ENCODE measurements around the gene DNPH1. TPM values are rescaled to one million over a fixed set of nuclear protein-coding genes. Genes with fewer than 3 reads are reported as not detected.
A peak's percentile ranks its signal among the peaks of the same experiment; 100 is the strongest.

DNPH1 gene
- polyA plus RNA-seq, 4 donors: 29.2 to 87.2 (median 46.4) TPM

- no peak for DNase-seq (ENCODE audit: low read depth in 4 of 4, low spot score in 3 of 4)
These were observed 43.8 kb downstream of the DNPH1 start for GRCh38 chr6:43185391-43185985.

DNA sequence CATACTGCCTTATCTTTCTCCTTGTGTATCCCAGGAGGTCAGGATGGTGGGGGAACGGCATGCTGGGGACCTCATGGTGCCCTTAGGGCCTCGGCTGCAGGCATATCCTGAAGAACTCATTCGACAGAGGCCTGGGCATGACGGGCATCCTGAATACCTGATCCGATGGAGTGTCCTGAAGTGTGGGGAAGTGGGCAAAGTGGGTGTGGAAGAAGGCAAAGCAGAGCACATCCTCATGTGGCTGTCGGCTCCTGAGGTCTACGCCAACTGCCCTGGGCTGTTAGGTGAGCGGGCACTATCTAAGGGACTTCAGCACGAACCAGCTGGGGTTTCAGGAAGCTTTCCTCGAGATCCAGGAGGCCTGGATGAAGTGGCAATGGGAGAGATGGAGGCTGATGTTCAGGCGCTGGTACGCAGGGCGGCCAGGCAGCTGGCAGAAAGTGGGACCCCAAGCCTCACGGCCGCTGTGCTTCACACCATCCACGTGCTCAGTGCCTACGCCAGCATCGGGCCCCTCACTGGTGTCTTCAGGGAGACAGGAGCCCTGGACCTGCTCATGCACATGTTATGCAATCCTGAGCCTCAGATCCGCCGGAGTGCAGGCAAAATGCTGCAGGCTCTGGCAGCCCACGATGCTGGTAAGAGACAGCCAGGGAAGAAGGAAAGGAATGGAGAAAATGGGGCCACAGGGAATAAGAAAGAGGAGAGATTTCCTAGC, 44.9 kb downstream of the DNPH1 start:
- DNase-seq (ENCODE audit: low read depth in 4 of 4, low spot score in 3 of 4): no peak

DNA sequence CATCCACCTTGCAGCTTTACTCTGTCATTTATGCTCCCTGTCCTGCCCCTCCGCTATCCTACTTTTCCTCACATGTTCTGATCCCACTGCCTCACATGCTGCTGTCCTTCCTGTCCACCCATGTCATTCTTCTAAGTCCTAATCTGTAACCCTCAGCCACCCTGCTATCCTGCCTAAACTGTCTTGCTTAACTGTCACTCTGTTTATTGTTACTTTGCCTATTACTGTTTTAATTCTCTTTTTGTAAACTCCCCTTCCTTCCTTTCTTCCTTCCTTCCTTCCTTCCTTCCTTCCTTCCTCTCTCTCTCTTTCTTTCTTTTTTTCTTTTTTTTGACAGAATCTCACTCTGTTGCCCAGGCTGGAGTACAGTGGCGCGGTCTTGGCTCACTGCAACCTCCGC, 45.8 kb downstream of the DNPH1 start:
- no peak for DNase-seq (ENCODE audit: low read depth in 4 of 4, low spot score in 3 of 4)

DNA sequence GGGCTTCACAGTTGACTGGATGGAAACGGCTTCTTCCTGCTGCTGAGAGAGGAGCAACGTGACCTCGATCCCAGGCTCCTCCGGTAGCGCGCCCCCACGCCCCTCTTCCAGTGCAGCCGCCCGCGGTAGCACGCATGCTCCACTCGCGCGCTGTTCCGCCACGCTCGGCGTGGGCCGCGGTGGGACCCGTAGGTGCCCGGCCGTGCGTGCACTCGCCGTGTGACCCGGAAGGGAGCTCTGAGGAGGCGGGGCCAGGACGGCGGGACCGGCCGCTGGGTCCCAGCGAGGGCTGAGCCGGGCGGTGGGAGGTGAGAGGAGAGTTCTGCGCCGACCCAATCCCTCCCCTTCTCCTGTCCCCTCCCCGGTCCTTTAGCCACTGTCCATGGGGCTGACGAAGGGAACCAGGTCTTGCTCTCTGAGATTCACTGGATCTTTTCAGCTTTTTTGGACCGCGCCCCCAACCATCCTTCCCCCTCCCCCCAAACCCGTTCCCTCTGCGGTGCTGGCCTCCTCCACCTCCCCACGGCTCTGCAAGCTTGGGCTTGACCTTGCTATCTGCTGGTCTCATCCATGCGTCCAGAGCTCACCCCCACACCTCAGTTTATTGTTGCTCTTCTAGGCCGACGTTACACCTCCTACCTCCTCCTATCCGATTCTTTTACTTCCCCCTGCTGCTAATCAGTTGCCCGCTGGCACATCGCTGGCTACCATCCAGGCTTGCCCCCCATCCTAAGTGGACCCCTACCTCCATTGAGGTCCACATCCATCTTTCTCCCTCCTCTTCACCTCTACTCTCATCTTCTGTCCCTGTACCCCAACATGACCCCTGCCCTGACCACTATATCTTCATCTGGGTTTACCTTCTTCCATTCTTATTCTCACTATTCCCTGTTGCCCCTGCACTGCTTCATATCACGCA, 47.1 kb downstream of the DNPH1 start, which contains the start of gene CUL9:
CUL9 (plus strand) TSS at position 255 of the 919 bp plus-strand sequence. CDS start 2,115 bp downstream, outside the sequence.
- DNase-seq (ENCODE audit: low read depth in 4 of 4, low spot score in 3 of 4): peak in 2 of 4 donors; percentile 52 to 55

- DNase-seq (ENCODE audit: low read depth in 4 of 4, low spot score in 3 of 4): peak in 1 of 4 donors; percentile 12
These were observed 47.7 kb downstream of the DNPH1 start for GRCh38 chr6:43181621-43181941.

DNA sequence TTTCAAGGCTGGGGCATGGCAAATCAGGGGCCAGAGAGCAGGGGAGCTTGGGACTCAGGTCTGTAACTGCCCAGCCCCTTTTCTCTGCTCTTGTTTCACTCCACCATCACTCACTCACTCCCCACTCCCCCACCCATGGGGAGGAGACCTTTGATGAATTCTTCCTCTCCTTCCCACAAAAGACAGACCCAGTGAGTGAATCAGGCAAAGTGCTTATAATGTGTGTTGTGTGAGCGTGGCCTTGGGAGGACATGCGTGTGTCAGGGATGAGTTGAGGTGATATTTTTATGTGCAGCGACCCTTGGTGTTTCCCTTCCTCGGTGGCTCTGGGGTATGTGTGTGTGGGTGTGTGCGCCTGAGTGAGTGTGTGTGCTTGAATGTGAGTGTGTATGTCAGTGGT, 48.3 kb downstream of the DNPH1 start:
- DNase-seq (ENCODE audit: low read depth in 4 of 4, low spot score in 3 of 4): peak in 1 of 4 donors; percentile 12

- DNase-seq (ENCODE audit: low read depth in 4 of 4, low spot score in 3 of 4): no peak
These were observed 49.2 kb downstream of the DNPH1 start for GRCh38 chr6:43180058-43180457.

DNA sequence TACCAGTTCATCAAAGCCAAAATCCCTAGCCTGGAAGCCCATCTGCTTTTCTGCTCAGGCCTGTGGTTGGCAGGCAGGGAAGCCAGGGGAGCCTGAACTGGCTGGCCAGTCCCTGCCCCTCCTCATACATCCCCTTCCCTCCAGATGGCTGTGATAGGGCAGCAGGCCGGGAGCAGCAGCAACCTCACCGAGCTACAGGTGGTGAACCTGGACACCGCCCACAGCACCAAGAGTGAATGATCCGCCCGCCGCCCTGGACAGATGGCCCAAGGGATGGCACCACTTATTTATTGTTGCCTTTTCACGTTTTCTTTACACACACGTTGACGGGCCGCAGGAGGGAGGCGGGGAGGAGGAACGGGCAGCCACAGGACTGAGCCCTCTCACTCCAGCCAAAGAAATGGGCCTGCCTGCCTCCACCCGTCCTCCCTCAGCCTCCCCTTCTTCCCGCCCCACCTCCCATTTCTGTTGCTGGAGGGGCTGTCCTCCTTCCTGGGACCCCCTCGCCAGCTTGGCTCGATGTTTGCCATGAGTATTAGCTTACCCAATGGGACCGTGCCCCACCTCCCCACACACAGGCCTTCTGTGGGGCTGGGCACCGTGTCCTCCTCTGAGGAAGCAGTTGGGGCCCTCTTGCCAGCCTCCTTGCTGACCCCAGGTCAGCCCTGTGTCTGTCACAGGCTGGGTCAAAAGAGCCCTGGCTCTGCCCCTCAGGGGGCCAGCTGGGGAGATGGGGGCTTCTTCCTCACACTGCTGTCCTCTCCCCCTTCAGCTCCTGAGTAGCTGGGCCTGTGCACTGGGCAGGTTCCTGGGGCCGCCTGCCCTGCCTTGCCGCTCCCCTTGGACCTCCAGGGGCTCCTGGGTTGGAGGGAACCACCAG, 50.1 kb downstream of the DNPH1 start:
- DNase-seq (ENCODE audit: low read depth in 4 of 4, low spot score in 3 of 4): no peak

- no peak for DNase-seq (ENCODE audit: low read depth in 4 of 4, low spot score in 3 of 4)
These were observed 51.1 kb downstream of the DNPH1 start for GRCh38 chr6:43178150-43178549.

- DNase-seq (ENCODE audit: low read depth in 4 of 4, low spot score in 3 of 4): no peak
These were observed 52.9 kb downstream of the DNPH1 start for GRCh38 chr6:43176423-43176786.

DNA sequence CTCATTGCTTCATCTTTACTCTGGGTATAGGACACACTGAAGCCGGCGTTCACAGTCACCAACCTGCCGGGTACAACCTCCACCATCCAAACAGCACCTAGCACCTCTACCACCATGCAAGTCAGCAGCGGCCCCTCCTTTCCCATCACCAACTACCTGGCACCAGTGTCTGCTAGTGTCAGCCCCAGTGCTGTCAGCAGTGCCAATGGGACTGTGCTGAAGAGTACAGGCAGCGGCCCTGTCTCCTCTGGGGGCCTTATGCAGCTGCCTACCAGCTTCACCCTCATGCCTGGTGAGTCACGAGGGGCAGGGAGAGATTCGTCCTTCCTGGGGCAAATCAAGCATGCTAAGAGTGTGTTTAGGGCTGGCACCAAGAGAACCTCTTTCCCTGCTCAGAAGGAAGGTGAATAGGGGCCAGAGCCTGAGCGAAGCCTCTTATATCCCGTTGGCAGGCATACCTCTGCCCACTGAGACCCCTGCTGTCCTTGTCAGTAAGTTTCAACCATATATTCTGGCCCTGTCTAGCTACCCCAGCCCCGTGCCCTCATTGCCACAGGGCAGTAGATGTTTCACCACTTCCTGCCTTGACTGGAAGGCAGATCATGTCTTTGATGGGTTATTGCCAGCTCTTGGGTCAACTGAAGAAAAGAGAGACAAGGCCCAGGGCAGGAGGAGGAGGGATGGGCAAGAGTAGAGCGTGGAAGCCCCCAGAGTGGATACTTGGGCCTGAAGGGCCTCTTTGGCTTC, 53.4 kb downstream of the DNPH1 start:
- DNase-seq (ENCODE audit: low read depth in 4 of 4, low spot score in 3 of 4): no peak

Other genes with a start within 250 kb of the DNPH1 start
- gene PPP2R5D, start 244.9 kb downstream of the DNPH1 start, polyA plus RNA-seq (ENCODE audit: insufficient read length in 4 of 4): 10 to 100 TPM; 60.3 to 72.1 (median 66.5) TPM
- 10 to 100 TPM; 71.0 to 91.9 (median 82.6) TPM for gene MEA1, start 215.5 kb downstream of the DNPH1 start, polyA plus RNA-seq (ENCODE audit: insufficient read length in 4 of 4)
- 100 to 1,000 TPM in 1 of 4 donors, 10 to 100 TPM in 3; 90.6 to 112 (median 95.0) TPM for gene KLHDC3, start 215.2 kb downstream of the DNPH1 start, polyA plus RNA-seq (ENCODE audit: insufficient read length in 4 of 4)
- 10 to 100 TPM; 37.6 to 64.1 (median 58.5) TPM for gene RRP36, start 207.9 kb downstream of the DNPH1 start, polyA plus RNA-seq (ENCODE audit: insufficient read length in 4 of 4)
- 10 to 100 TPM; 45.8 to 59.0 (median 48.7) TPM for gene CUL7, start 175.6 kb downstream of the DNPH1 start, polyA plus RNA-seq (ENCODE audit: insufficient read length in 4 of 4)
- 10 to 100 TPM; 38.4 to 78.4 (median 55.1) TPM for gene MRPL2, start 170.0 kb downstream of the DNPH1 start, polyA plus RNA-seq (ENCODE audit: insufficient read length in 4 of 4)
- 10 to 100 TPM; 30.6 to 74.2 (median 51.3) TPM for gene KLC4, start 169.8 kb downstream of the DNPH1 start, polyA plus RNA-seq (ENCODE audit: insufficient read length in 4 of 4)
- gene PTK7, start 153.2 kb downstream of the DNPH1 start, polyA plus RNA-seq (ENCODE audit: insufficient read length in 4 of 4): 100 to 1,000 TPM; 228 to 269 (median 239) TPM
- gene SRF, start 58.2 kb downstream of the DNPH1 start, polyA plus RNA-seq (ENCODE audit: insufficient read length in 4 of 4): 10 to 100 TPM; 26.5 to 38.2 (median 30.9) TPM
- gene CUL9, start 47.3 kb downstream of the DNPH1 start, polyA plus RNA-seq (ENCODE audit: insufficient read length in 4 of 4): 10 to 100 TPM; 24.7 to 48.7 (median 34.5) TPM
- under 1 TPM; 0.20 to 0.44 (median 0.30) TPM for gene TTBK1, start 14.0 kb upstream of the DNPH1 start, polyA plus RNA-seq (ENCODE audit: insufficient read length in 4 of 4)
- under 1 TPM; 0.39 to 0.76 (median 0.58) TPM for gene SLC22A7, start 68.8 kb upstream of the DNPH1 start, polyA plus RNA-seq (ENCODE audit: insufficient read length in 4 of 4)
- gene CRIP3, start 79.3 kb upstream of the DNPH1 start, polyA plus RNA-seq (ENCODE audit: insufficient read length in 4 of 4): 1 to 10 TPM; 2.4 to 8.1 (median 4.0) TPM
- 10 to 100 TPM; 27.1 to 32.3 (median 28.4) TPM for gene ZNF318, start 140.2 kb upstream of the DNPH1 start, polyA plus RNA-seq (ENCODE audit: insufficient read length in 4 of 4)
- 10 to 100 TPM; 15.9 to 29.7 (median 21.4) TPM for gene ABCC10, start 198.1 kb upstream of the DNPH1 start, polyA plus RNA-seq (ENCODE audit: insufficient read length in 4 of 4)
- gene DLK2, start 226.1 kb upstream of the DNPH1 start, polyA plus RNA-seq (ENCODE audit: insufficient read length in 4 of 4): 1 to 10 TPM; 1.1 to 1.8 (median 1.4) TPM
- gene TJAP1, start 248.1 kb upstream of the DNPH1 start, polyA plus RNA-seq (ENCODE audit: insufficient read length in 4 of 4): 10 to 100 TPM; 26.5 to 46.5 (median 33.3) TPM

All from left renal pelvis (tissue), 4 donors.